ENCODE measurements around the gene ADIPOR2. TPM values are rescaled to one million over a fixed set of nuclear protein-coding genes. Genes with fewer than 3 reads are reported as not detected.
A peak's percentile ranks its signal among the peaks of the same experiment; 100 is the strongest.

Gene ADIPOR2
- total and polyA plus RNA-seq, 2 experiments from 2014 or later: 5.8 to 25.7 TPM

DNA sequence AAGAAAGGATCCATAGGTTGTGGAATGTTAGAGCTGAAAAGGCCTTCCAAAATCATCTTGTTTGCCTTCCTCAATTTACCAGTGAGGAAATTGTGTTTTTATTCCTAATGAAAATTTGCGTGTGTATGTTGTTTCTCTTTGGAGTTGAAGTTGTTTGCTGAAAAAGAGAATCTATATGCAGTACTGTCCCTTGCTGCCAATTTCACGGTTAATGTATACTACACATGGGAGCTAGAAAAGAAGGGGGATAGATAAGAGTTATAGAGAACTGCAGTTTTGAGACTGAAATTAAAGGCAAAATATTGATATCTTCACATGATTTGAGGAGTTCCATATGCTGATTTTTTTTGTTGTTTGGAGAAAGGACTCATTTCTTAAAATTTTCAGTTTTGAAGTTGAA, 67.5 kb downstream of the ADIPOR2 start:
- Histone ChIP-seq H3K36me3 (peaks cover 4% of the 10 kb centered on the region), H3K4me3 (no peak overlapping the region), H3K9me3 (ENCODE audit: low read depth) (no peaks in the 10 kb centered on the region), H3K27ac (no peak overlapping the region), H3K4me1 (ENCODE audit: low read depth) (peaks cover 4% of the 10 kb centered on the region), H3K27me3 (no peaks in the 10 kb centered on the region)
- TF ChIP-seq, protein P1, sequence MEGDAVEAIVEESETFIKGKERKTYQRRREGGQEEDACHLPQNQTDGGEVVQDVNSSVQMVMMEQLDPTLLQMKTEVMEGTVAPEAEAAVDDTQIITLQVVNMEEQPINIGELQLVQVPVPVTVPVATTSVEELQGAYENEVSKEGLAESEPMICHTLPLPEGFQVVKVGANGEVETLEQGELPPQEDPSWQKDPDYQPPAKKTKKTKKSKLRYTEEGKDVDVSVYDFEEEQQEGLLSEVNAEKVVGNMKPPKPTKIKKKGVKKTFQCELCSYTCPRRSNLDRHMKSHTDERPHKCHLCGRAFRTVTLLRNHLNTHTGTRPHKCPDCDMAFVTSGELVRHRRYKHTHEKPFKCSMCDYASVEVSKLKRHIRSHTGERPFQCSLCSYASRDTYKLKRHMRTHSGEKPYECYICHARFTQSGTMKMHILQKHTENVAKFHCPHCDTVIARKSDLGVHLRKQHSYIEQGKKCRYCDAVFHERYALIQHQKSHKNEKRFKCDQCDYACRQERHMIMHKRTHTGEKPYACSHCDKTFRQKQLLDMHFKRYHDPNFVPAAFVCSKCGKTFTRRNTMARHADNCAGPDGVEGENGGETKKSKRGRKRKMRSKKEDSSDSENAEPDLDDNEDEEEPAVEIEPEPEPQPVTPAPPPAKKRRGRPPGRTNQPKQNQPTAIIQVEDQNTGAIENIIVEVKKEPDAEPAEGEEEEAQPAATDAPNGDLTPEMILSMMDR (IDR thresholded peaks at IDR 0.05; ENCODE audit: low read depth, low read length): no peak
- DNase-seq (ENCODE audit: low read depth in 1 of 2, low spot score in 1 of 2): no peak

DNA sequence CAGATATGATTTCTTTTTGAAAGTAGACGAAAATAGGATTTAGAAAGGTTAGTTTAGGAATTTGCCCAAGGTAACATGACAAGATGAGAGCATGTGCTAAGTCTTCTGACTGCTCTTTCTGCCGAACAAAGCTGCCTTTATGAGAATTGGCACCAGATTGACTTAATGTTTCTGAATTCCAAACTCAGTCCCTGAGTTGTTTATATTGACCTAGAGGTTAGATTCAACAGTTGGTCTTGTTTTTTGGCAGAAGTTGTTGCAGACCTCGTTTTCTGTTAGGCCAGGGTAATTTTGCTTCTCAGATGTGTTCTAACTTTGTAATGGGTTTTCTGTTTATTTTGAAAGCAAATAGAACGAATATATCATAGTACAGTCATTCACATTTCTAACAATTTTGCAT, 68.0 kb downstream of the ADIPOR2 start:
- no peak for DNase-seq (ENCODE audit: low read depth in 1 of 2, low spot score in 1 of 2)
- peaks cover 4% of the 10 kb centered on the region for H3K4me1 ChIP-seq (ENCODE audit: low read depth)
- H3K9me3 ChIP-seq (ENCODE audit: low read depth): no peaks in the 10 kb centered on the region
- no peak overlapping the region for H3K4me3 ChIP-seq
- peaks cover 4% of the 10 kb centered on the region for H3K36me3 ChIP-seq
- H3K27ac ChIP-seq: no peak overlapping the region
- TF ChIP-seq, protein P1 (IDR thresholded peaks at IDR 0.05; ENCODE audit: low read depth, low read length): no peak
- H3K27me3 ChIP-seq: no peaks in the 10 kb centered on the region

DNA sequence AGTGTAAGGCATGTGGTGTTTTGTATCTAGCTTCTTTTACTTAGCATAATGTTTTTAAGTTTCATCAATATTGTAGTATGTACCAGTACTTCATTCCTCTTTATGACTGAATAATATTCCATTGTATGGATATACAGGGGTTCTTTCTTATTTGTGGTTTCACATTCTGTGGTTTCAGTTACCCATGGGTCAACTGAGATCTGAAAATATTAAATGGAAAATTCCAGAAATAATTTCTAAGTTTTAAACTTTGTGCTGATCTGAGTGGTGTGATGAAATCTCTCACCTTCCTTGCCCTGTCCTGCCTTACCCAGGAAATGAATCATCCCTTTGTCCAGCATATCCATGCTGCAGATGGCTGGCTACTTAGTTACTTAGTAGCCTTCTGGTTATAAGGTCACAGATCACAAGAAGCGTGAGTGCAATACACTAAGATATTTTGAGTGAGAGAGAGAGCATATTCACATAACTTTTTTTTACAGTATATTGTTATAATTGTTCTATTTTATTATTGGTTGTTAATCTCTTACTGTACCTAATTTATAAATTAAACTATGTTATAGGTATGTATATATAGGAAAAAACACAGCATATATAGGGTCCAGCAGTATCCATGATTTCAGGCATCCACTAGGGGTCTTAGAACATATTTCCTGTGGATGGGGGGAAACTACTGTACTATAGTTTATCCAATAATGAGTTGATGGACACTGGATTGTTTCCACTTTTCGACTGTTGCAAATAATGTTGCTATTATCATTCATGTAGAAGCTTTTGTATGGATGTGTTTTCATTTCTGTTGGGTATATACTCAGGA, 69.9 kb downstream of the ADIPOR2 start:
- peak in 1 of 2 donors; percentile 43 for DNase-seq (ENCODE audit: low read depth in 1 of 2, low spot score in 1 of 2)
- TF ChIP-seq, protein P1 (IDR thresholded peaks at IDR 0.05; ENCODE audit: low read depth, low read length): no peak
- no peak overlapping the region for H3K4me3 ChIP-seq
- H3K9me3 ChIP-seq (ENCODE audit: low read depth): no peaks in the 10 kb centered on the region
- no peaks in the 10 kb centered on the region for H3K36me3 ChIP-seq
- H3K27me3 ChIP-seq: no peaks in the 10 kb centered on the region
- no peak overlapping the region for H3K27ac ChIP-seq
- peaks cover 4% of the 10 kb centered on the region for H3K4me1 ChIP-seq (ENCODE audit: low read depth)

- TF ChIP-seq, protein P1 (IDR thresholded peaks at IDR 0.05; ENCODE audit: low read depth, low read length): no peak
These were observed 71.0 kb downstream of the ADIPOR2 start for GRCh38 chr12:1761857-1762256.

GRCh38 chr12:1763153-1763552, 72.3 kb downstream of the ADIPOR2 start:
- no peak for DNase-seq (ENCODE audit: low read depth in 1 of 2, low spot score in 1 of 2)
- TF ChIP-seq, protein P1 (IDR thresholded peaks at IDR 0.05; ENCODE audit: low read depth, low read length): no peak
- Histone ChIP-seq H3K27me3 (no peaks in the 10 kb centered on the region), H3K4me1 (ENCODE audit: low read depth) (peaks cover 4% of the 10 kb centered on the region), H3K27ac (peak overlapping the region; percentile 41), H3K4me3 (no peak overlapping the region), H3K9me3 (ENCODE audit: low read depth) (no peaks in the 10 kb centered on the region), H3K36me3 (no peaks in the 10 kb centered on the region)

More at GRCh38 chr12:1761857-1762256, 71.0 kb downstream of the ADIPOR2 start:
- no peaks in the 10 kb centered on the region for H3K27me3 ChIP-seq
- no peak for DNase-seq (ENCODE audit: low read depth in 1 of 2, low spot score in 1 of 2)
- H3K9me3 ChIP-seq (ENCODE audit: low read depth): no peaks in the 10 kb centered on the region
- no peak overlapping the region for H3K27ac ChIP-seq
- H3K4me3 ChIP-seq: no peak overlapping the region
- H3K36me3 ChIP-seq: no peaks in the 10 kb centered on the region
- H3K4me1 ChIP-seq (ENCODE audit: low read depth): peaks cover 4% of the 10 kb centered on the region
